Measurements from ENCODE around the gene SLC29A1.

The SLC29A1 gene

DNA sequence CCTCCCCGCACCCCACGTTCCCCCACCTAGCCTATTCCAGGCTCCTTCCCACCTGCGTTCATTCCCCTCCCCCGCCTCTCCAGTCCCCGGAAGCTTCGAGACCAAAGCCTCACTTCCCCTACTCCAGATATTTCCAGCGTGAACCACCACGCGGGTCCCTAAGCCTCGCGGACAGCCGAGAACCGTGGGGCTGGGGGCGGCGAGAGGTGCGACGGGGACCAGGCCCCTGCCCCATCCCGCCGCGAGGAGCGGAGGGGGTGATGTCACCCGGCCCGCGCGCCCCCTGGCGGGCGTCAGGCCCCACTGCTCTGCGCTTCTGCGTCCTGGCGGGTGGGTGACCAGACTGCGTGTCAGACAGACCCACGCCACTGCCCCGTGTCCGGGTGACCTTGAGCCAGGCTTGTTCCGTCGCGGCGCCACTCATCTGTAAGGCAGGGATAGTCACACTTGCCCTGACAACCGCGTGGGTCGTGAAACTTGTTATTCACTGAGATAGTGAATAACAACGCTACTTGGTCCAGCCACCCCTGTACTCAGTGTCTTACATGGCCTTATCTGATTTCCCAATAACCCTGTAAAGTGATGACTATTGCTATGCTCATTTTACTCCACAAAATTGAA is 14.5 kb downstream of the SLC29A1 start:
- DNase-seq, result peak; percentile 70

DNA sequence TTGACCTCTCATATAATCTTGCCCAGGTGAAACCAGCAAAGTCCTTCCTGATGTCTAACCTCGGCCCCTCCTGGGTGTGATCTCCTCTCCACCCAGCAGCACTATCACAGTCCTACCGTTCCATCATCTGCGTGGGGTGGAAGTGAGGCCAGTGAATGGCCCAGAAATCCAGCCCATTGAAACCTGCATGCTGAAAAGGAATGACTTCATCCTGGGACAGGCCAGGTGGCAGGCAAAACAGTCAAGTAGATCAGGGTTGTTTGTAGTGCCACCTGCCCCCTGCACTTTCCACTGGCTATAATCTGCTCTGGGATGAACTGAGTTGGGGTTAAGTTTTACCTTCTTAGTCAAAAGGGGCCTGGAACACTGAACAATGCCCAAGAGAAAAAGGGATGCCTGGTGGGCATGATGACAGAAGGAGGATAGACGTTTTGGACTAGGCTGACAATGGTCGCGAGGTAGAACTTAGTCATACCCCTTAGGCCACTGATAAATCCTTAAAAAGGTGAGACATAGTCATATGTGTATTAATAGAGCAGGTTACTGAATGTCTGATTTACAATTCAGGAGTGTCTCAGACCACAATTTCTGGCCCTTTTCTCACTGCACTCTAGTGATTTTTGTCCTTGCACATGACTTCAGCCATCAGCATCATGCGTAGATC is 15.4 kb downstream of the SLC29A1 start:
- DNase-seq, result no peak

DNA sequence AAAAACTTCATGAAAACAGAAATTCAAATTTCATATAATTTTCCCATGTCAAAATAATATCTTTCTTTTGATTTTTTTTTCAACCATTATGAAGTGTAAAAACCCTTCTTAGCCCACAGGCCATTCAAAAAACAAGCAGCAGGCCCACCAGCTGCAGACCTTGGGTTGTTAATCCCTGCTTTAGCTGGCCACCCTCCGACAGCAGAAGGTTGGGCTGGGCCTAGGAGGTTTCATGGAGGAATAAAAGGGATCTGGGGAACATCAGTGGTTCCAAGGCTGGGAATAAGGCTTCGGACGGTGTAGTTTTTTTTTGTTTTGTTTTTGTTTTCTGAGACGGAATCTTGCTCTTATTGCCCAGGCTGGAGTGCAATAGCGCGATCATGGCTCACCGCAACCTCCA is 19.9 kb downstream of the SLC29A1 start:
- no peak for DNase-seq

DNA sequence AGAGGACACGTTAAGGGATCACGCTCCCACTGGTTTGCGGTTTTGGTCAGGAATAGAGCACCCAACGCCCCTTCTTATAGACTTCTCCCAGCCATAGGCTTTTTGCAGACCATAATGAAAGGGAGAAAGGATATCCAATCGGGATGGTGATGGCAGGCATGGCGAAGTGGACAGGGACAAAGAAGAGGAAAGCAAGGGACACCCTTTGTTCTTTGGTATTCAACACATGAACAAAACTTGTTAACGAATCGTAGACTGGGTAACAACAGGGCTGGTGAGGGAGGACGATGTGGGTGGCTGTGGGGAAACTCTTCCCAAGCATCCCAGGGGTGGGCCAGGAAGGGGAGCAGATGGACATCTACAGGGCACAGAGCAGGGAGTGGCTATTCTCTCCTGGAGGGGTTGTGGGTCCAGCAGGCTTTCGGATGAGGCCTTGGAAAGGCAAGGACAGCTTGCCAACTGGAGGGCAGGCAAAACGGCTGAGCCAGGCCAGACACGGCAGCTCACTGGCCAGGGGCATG is 22.1 kb downstream of the SLC29A1 start:
- DNase-seq, result no peak

DNA sequence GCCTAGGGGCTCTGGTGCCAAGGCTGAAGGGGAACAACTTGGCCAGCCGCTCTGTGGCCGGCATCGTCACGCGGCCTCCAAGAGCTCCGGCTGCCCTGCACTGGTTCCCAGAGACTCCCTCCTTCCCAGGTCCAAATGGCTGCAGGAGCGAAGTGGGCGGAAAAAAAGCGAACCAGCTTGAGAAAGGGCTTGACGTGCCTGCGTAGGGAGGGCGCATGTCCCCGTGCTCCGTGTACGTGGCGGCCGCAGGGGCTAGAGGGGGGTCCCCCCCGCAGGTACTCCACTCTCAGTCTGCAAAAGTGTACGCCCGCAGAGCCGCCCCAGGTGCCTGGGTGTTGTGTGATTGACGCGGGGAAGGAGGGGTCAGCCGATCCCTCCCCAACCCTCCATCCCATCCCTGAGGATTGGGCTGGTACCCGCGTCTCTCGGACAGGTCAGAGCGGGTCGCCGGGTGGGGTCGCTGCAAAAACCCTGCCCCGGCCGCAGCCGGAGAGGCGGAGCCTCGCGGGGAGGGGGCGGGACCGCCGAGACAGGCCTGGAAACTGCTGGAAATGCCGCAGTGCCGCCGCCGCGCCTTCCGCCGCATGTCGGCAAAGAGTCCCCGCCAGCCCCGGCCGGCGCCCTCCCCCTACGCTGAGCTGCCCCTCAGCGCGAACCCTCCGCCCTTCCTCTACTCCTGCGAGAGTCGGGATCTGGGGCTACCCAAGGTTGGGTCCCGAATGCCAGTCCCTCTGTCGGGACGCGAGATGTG is 22.7 kb downstream of the SLC29A1 start:
- DNase-seq, result peak; percentile 79

DNA sequence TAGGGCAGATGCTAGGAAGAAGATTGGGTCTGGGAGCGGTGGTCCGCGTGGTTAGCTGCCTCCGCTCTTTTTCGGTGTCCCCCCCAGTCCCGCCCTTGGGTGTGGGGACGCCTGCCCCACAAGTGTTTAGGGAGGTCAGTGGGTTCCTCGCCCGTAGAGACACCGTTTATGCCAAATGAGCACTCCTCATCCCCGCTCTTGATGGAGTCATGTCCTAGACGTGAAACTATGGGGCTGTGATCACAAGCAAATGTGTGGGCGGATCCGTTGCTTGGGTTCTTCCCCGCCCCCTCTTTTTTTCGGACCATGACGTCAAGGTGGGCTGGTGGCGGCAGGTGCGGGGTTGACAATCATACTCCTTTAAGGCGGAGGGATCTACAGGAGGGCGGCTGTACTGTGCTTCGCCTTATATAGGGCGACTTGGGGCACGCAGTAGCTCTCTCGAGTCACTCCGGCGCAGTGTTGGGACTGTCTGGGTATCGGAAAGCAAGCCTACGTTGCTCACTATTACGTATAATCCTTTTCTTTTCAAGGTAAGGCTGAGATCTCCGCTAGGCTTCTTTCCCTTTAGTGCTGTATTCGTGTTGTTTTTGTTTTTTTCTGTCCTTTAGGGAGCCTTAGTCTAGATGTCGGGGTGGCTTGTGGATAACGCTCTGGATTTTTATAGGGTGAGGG is 23.4 kb downstream of the SLC29A1 start, which contains the start of gene HSP90AB1:
HSP90AB1 (plus strand) TSS at position 439 of the 675 bp plus-strand sequence. CDS start 1,529 bp downstream, outside the sequence.
- DNase-seq, result peak; percentile 93

DNA sequence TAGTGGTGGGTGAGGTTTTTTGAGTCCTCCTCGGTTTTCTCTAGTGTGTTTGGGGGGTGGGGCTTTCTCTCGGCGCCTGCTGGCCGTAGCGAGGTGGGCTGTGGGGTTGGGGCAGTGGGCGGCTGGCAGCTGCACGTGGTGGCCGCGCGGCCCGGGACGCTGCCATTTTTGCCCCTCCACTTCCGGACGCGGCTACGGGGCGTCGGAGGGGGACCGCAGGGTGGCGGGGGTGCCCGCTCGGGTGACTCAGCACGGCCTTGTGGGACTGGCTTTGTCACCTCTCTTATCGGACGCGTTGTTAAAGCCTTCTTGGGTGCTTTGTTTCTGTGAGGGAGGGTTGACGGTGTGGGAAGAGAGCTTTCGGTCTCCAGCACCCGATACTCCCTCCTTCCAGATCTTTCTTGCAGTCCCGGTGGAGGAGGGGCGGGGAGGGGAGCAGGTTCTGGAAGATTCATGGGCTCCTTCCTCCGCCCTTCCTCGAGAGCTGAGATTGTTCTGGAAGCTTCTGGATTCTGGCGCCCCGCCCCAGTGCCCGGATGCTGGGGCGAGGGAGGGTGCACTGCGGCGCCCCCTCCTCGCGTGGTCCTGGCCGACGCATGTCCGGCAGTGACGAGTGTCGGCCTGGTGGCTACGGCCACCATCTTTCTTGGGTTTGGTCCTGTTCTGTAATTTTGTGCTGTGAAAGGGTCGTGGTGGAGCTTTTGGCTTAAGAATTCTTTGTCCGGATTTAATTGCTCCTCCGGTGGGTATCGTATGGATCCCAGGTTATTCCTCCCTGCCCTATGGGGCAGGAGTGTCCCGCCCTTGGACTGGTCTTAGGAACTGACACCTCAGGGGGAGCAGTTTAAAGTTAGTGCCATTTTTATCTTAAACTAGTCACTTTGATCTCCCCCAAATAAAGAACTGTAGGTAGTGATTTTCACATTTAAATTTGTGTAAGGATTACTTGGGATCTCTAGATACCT is 24.2 kb downstream of the SLC29A1 start:
- DNase-seq, result peak; percentile 87

DNA sequence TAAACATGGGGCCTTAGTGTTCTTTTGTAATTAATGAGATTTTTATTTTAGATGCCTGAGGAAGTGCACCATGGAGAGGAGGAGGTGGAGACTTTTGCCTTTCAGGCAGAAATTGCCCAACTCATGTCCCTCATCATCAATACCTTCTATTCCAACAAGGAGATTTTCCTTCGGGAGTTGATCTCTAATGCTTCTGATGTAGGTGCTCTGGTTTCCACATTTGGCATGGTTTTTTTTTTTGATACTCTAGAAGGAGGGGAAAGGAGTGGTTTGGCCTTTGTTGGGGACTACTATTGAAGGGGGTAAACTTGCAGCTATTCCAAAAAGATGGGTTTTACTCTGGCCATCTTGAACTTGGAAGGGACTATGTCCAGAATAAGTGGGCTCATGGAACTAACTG is 25.2 kb downstream of the SLC29A1 start:
- no peak for DNase-seq

DNA sequence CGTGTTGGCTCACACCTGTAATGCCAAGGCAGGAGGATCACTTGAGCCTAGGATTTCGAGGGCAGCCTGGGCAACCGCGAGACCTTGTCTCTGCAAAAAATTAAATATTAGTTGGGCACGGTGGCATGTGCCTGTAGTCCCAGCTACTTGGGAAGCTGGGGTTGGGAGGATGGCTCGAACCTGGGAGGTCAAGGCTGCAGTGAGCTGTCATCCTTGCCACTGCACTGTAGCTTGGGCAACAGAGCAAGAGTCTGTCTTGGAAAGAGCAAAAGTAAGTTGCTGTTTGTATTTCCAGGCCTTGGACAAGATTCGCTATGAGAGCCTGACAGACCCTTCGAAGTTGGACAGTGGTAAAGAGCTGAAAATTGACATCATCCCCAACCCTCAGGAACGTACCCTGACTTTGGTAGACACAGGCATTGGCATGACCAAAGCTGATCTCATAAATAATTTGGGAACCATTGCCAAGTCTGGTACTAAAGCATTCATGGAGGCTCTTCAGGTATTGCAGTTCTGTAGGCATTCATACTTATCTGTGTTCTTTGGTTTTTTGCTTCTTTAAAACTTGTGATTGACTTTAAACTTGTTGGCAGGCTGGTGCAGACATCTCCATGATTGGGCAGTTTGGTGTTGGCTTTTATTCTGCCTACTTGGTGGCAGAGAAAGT is 25.8 kb downstream of the SLC29A1 start:
- no peak for DNase-seq

DNA sequence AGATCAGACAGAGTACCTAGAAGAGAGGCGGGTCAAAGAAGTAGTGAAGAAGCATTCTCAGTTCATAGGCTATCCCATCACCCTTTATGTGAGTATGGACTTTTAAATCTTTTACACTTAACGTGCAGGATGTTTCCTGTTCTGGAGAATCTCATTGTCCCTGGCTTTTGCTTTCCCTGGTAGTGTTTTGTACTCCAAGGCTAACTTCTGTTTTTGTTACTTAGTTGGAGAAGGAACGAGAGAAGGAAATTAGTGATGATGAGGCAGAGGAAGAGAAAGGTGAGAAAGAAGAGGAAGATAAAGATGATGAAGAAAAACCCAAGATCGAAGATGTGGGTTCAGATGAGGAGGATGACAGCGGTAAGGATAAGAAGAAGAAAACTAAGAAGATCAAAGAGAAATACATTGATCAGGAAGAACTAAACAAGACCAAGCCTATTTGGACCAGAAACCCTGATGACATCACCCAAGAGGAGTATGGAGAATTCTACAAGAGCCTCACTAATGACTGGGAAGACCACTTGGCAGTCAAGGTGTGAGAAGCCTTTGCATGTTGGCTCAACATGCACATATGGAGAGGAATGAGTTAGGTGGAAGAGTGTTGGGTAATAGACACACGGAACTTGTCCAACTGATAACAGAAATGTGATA is 26.8 kb downstream of the SLC29A1 start:
- no peak for DNase-seq

DNA sequence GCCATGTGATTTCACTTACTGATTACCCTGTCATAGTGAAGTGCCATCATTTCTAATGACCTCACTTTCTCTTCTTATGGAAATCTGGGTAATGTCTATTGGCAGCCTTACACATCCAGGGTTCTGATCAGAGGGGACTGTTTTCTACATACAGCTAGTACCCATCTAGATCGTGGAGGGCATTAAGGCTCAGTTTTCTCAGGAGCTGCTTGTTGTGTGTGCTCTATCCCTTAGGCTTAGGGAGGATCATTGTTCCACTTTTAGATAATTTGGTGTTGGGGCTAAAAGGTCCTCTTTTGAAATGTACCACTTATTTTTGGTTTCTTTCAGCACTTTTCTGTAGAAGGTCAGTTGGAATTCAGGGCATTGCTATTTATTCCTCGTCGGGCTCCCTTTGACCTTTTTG is 27.3 kb downstream of the SLC29A1 start:
- no peak for DNase-seq

DNA sequence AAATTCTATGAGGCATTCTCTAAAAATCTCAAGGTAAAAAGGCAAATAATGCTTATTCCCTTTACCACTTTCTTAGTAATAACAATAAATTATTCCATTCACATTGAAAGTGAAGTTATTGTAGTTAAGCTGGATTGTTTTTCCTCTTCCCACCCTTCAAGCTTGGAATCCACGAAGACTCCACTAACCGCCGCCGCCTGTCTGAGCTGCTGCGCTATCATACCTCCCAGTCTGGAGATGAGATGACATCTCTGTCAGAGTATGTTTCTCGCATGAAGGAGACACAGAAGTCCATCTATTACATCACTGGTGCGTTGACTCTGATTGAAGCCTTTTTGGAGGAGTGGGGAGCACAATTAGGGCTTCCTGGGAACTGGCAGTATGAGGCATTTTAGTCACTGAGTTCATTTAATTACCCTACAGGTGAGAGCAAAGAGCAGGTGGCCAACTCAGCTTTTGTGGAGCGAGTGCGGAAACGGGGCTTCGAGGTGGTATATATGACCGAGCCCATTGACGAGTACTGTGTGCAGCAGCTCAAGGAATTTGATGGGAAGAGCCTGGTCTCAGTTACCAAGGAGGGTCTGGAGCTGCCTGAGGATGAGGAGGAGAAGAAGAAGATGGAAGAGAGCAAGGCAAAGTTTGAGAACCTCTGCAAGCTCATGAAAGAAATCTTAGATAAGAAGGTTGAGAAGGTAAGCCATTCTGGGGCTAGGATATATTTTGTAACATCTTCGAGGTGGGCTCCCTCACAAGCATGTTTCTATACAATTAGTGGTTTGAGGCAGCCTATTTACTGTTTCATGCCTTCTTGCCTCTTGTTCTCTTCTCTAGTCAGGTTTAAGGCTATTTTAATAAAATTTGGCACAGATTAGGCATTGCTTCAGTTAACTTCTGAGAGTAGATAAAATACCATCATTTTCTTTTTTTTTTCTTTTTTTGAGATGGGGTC is 28.5 kb downstream of the SLC29A1 start:
- no peak for DNase-seq

DNA sequence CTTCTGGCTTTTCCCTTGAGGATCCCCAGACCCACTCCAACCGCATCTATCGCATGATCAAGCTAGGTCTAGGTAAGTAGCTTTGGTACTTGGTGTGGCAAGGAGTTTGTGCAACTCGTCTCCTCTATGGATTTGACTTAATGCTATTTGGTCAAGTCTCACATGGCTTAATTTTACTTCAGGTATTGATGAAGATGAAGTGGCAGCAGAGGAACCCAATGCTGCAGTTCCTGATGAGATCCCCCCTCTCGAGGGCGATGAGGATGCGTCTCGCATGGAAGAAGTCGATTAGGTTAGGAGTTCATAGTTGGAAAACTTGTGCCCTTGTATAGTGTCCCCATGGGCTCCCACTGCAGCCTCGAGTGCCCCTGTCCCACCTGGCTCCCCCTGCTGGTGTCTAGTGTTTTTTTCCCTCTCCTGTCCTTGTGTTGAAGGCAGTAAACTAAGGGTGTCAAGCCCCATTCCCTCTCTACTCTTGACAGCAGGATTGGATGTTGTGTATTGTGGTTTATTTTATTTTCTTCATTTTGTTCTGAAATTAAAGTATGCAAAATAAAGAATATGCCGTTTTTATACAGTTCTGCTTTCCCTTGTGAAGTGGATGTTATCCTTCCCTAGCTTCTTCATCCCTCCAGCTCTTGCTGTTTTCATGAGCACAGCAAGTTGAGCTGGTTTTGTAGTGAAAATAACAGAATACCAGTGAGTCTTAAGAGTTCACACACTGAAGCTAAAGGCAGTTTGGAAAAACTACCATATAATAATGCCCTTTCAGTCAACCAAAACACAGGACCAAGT is 30.1 kb downstream of the SLC29A1 start:
- DNase-seq, result no peak

DNA sequence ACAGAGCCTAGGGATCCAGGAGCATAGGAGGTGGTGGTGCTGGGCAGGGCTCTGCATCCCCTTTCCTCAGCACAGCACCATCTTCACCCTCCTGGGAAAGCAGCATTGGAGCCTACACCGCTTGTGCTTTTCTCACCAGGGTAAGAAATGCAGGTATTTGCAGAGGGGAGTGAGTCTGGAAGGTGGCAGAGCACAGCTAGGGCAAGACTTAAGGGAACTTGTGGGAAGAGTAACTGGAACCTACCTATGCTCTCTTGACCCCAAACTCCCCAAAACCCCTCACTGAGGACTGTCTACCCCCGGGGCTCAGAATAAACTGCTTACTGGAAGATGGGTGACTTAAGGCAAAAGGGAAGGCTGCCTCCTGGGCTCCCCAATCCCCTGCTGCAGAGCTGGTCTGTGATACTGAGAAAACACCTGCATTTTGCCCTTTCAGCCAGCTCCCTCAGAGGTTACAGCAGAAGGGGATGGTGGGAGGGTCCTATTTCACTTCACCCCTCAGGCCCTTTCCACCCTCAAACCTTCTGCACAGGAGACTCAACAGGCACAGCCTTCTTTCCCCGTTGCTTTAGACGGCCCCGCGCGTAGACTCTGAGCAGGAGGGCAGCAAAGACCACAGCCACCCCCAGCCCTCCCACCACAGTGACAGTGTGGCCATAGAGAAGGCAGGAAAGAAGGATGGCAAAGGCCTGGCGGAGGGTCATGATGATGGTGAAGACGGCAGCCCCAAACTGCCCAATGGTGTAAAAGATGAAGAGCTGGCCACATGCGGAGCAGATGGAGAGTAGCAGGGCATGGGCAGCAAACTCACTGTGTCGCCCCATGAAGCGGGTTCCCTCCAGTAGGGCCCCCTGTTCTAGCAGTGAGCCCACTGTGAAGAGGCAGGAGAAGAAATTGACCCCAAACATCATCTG is 31.1 kb downstream of the SLC29A1 start:
- DNase-seq, result no peak

DNA sequence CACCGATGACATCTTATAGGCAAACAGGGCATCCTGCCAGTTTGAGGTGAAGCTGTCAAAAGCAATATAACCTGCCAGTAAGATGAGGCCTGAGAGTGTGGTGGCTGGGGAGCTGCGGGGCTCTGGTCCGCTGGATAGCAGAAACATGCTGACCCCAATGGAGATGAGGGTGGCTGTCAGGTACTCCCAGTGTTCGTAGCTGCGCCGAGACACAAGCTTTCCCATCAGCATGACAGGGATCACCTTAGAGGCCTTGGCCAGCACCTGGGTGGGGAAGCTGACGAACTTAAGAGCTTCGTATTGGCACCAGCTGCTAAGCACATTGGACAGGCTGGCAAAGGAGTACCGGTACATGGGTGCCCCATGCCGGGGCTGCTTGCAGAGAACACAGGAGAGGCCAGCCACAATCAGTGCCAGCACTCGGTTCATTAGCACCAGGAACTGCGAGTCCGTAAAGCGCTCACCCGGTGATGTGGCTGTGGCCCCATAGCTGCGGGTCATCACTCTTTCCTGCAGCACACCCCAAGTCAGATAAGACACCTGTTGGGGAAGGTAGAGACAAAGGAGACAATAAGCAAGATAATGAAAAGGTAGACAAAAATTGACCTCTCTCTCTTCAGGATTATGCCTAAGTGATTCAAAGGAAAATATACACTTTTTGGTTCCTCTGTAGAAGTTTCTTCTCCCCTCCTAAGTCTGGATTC is 31.9 kb downstream of the SLC29A1 start:
- no peak for DNase-seq

DNA sequence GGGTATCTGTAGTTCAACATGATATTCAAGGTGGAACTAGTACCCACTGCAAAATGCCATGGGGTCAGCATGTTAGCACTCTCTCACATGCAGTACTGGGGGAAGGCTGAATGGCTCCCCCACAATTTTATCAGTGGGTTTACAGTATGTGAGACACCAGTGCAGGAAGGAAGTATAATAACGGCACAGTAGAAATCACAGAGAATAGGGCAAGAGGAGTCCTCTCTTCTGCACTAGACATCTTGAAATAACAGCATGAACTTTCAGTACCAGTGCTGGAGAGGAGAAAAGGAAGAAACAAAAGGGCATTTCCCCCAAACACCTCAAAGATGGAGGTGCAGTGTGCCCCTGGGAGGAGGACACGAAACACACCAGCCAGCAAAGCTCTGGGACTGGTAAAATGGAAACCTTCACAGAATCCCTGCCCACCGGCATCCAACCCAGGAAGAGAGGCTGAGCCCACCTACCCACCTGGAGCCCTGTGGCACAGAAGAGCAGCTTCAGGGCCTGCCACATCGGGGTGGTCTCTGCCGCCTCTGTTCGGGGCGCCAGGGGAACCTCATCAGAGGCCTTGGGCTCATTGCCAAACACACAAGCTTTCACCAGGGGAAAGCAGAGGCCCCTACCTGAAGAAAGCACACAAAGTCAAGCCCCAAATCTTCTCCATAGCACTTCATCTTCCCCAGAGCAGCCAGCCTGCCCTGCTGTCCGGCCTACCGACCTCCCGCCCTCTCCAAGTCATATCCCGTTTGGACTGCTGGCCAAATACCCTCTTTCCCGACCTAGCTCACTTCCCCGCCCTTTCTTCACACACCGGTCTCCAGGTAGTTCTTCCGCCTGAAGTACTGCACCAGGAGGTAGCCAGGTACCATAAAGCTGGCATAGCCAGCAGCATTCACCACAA is 32.7 kb downstream of the SLC29A1 start:
- DNase-seq, result no peak

All from activated effector memory CD4-positive, alpha-beta T cell treated with Interleukin-2 at 50 U/mL for 16 hours (primary cell).